NB4 (cell line): ENCODE results near the gene SRA1.

Experiments
- DNase-seq: peaks from one replicate; pipeline ENCODE4 v3.0.0; 2010; ENCODE audit warnings: low read depth
- H3K4me3 ChIP-seq: one replicate; pipeline ENCODE4 v1.5.1; 2011; ENCODE audit warnings: mild to moderate bottlenecking, low read depth, low read length, moderate library complexity
- CTCF ChIP-seq: IDR thresholded peaks from one replicate; pipeline ENCODE4 v1.5.1; 2012; ENCODE audit warnings: low read depth, low read length
- MYC ChIP-seq: IDR thresholded peaks from 2 replicates; pipeline ENCODE4 v1.6.1; 2011; ENCODE audit warnings: low read depth, low read length
- POLR2A ChIP-seq: IDR thresholded peaks from 2 replicates; pipeline ENCODE4 v1.6.1; 2011; ENCODE audit warnings: mild to moderate bottlenecking; ENCODE audit not compliant: insufficient read length; ENCODE audit errors: extremely low read depth
- TF ChIP-seq, protein P1 (sequence below): IDR thresholded peaks from 2 replicates; pipeline ENCODE4 v1.6.1; 2011; ENCODE audit warnings: low read depth, low read length

Gene SRA1

DNA sequence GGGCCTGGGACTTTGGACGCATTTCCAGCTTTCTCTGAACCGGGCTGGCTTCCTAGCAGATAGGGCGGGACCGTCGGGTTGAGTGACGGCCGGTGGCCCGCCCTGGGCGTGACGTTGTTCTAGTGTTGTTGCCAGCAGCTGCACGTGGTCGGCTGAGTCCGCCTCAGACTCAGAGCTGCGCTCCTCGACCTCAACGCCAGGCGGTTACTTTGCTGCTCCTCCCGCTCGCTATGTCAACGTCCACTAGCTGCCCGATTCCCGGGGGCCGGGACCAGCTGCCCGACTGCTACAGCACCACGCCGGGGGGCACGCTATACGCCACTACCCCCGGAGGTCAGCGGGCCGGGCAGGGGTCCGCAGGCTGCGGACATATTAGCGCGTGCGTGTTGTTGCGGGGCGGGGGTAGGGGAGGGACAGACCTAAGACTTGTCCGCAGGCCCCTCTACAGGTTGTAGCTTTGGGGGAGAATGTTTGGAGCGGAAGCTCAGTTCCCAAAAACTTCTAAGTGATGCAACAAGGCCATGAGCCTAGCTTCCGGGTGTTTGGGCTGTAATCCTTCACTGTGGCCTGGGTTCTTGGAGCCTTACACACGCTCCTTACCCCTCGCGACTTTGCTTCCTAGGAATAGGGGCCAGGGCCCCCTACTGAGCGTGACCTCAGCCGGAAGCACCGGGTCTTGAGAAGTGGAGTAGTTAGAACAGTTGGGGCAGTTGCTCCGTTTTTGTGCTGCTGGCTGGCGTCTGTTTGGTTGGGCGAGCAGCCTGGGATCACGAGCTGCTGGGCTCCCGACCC, 9.6 kb downstream of the SRA1 start, which contains the start of gene EIF4EBP3:
EIF4EBP3 (plus strand) TSS at position 155 of the 792 bp plus-strand sequence; CDS start at position 231, 76 bp downstream.
- peak within 1 kb of the TSS; percentile 52 for H3K4me3 ChIP-seq
- DNase-seq = peak; percentile 95
- TF ChIP-seq MYC (peak; percentile 97), POLR2A (peak; percentile 75), CTCF (peak; percentile 23)
- TF ChIP-seq, protein P1, sequence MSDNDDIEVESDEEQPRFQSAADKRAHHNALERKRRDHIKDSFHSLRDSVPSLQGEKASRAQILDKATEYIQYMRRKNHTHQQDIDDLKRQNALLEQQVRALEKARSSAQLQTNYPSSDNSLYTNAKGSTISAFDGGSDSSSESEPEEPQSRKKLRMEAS = peak; percentile 99

DNA sequence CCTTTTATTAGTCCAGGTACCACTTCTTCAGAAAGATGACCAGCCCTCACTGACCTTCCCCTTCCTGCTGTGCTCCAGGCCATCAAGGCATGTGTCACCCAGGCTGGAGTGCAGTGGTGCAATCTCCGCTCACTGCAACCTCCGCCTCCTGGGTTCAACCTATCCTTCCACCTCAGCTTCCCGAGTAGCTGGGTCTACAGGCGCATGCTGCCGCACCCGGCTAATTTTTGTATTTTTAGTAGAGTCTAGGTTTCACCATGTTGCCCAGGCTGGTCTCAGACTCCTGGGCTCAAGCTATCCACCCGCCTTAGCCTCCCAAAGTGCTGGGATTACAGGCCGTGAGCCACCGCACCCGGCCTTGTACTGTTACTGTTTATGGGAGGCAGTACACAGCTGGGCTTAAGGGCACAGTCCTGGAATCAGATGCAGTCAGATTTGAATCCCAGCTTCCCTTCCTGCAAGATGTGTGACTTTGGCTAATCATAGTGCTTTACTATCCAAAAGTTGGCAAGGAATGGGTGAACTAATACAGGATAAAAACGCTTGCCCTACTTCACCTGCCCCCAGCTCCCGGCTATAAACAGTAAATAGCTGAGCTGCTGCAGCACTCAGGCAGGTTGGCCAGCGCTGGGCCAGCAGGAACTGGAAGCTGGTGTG, 10.3 kb downstream of the SRA1 start:
- peak; percentile 28 for DNase-seq
- TF ChIP-seq POLR2A (no peak), MYC (no peak), CTCF (no peak)
- TF ChIP-seq, protein P1 = no peak
- peak overlapping the region; percentile 13 for H3K4me3 ChIP-seq

GRCh38 chr5:140545606-140546005, 11.7 kb downstream of the SRA1 start:
- TF ChIP-seq MYC (no peak), CTCF (no peak), POLR2A (no peak)
- TF ChIP-seq, protein P1 = no peak
- no peak overlapping the region for H3K4me3 ChIP-seq
- no peak for DNase-seq

DNA sequence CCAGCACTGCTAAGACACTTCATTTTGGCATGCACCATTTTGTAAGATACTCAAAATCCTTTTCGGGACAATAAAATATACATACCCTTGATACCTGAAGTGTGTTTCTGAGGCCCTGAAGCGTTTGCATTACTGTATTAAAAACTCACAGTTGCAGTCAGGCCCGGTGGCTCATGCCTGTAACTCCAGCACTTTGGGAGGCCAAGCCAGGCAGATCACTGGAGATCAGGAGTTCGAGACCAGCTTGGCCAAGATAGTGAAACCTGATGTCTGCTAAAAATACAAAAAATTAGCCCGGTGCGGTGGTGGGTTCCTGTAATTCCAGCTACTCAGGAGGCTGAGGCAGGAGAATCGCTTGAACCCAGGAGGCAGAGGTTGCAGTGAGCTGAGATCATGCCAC, 12.3 kb downstream of the SRA1 start:
- DNase-seq = no peak
- TF ChIP-seq MYC = no peak
- no peak for TF ChIP-seq POLR2A
- TF ChIP-seq, protein P1 = no peak
- no peak for TF ChIP-seq CTCF
- H3K4me3 ChIP-seq = no peak overlapping the region

- no peak overlapping the region for H3K4me3 ChIP-seq
- DNase-seq = no peak
- TF ChIP-seq POLR2A (no peak), CTCF (no peak), MYC (no peak)
- TF ChIP-seq, protein P1 = no peak
These were observed 14.3 kb downstream of the SRA1 start for GRCh38 chr5:140542972-140543371.
